HG03354 (cell line): ENCODE data around the gene EEF1AKMT2.
"Not testable (repeated sequence)": the region's sequence is repeated elsewhere in the genome, so short reads cannot be mapped to it uniquely, and the experiment has no call there.

ENCODE experiments used
- ATAC-seq: cut with Tn5 transposase; IDR thresholded peaks from one replicate; pipeline ENCODE4 v1.9.1; 2021; ENCODE audit warnings: mild to moderate bottlenecking; ENCODE audit not compliant: unreplicated experiment, poor library complexity, severe bottlenecking

EEF1AKMT2 gene

GRCh38 chr10:124762281-124762680 is 29.4 kb downstream of the EEF1AKMT2 start:
- no peak for ATAC-seq

GRCh38 chr10:124756156-124756903 is 35.4 kb downstream of the EEF1AKMT2 start:
- ATAC-seq: no peak

- no peak for ATAC-seq
These were observed 36.1 kb downstream of the EEF1AKMT2 start for GRCh38 chr10:124755581-124755980.

GRCh38 chr10:124754227-124754626 is 37.5 kb downstream of the EEF1AKMT2 start:
- no peak for ATAC-seq

DNA sequence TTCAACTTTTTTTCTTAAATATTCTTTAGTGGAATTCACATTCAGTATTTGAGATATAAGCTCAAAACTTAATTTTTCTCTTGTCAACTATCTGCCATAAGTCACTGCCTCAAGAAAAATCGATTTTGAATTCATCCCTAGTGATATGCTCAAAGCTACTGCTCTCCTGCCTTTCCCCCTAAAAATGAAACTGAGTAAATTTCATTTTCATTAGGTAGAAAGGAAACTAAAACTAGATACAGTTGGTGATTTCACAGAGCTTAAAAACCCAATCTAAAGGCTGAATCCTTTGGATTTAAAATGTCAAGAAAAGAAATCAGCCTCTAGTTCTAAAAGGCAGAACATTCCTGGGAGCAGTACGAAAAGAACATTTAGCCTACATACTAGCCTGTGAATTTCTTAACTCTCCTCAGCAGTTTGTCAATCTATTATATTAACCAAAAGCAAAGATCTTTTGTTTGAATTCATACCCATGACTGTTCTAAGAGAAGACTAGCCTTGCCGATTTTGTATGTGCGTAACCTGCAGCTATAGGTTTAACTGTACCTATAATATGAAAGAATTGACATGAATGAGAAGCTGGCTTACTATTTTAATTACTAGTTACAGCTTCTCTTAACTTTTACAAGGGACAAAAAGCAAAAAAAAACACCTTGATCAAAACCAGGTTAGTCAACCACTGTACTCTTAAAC is 42.6 kb downstream of the EEF1AKMT2 start:
- ATAC-seq: peak; percentile 45

GRCh38 chr10:124748166-124748565 is 43.5 kb downstream of the EEF1AKMT2 start:
- no peak for ATAC-seq

GRCh38 chr10:124747745-124748144 is 43.9 kb downstream of the EEF1AKMT2 start:
- ATAC-seq: no peak

GRCh38 chr10:124746992-124747391 is 44.7 kb downstream of the EEF1AKMT2 start:
- no peak for ATAC-seq

DNA sequence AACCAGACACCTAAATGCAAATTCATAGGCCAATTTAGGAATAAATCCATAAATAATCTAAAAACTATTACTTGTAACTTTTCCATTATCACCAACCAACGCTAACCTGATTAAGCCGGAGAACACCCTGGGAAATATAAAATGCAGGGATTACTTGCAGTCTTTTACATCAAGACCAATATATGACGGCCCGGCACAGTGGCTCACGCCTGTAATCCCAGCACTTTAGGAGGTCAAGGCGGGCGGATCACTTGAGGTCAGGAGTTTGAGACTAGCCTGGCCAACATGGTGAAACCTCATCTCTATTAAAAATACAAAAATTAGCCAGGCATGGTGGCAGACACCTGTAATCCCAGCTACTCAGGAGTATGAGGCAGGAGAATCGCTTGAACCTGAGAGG is 45.2 kb downstream of the EEF1AKMT2 start:
- not testable (repeated sequence) for ATAC-seq

GRCh38 chr10:124745673-124746072 is 46.0 kb downstream of the EEF1AKMT2 start:
- ATAC-seq: no peak

DNA sequence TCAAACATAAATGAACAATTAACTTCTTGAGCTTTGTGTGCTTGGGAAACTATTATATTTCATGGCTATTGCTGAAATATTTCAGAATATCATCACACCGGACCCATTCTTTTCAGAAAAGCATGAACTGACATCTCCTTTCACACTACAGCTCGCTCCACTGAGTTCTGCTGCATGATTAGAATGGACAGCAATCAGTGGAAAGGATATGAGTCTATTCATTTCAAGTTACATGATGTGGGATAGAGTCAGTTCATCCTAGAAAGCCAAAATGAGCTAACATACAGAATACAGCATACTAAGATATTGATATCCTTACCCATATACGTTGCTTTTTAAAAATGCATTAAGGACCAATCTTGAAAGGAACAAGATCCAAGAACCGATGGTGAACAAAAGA is 46.4 kb downstream of the EEF1AKMT2 start:
- no peak for ATAC-seq

DNA sequence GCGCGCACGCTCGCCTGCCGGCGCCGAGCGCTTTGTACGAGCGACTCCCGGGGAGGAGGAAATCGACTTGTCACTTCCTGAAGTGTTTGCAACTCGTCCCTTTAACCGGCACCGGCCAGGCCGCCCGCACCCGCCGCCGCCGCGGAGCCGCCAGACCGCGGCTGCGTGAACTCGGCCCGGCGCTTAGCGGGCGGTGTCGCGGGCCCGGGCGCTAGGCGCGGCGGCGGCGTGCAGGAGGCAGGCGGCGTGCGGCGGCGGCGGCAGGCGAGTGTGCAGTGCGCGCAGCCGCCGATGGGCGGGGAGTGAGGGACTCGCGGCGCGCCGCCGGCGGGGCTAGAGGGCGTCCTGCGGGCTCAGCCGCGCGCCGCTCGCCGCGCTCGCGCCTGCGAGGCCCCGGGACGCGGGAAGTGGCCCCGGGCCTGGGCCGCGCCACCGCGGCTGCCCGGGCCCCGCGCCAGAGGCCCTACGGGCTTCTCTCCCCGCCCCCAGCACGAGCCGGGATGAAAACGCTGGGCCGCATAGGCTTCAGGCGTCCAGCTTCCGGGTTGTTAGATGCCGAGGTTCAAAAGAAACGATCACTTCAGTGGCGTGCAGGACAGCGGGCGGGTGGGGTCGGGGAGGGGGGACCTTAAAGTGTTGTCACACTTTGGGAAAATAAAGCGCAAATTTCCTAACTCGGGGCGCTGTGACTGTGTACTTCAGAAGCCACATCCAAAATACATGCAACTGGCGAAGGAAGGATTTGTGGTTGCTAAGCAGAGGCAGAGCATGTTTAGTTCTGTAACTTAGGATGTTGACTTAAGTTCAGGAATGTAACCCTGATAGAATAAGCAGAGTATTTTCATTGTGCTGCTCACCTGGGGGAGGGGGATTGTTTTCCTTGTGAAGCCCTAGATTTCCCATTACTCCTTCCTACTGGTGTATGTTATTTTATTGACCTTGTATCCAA is 47.3 kb downstream of the EEF1AKMT2 start, which contains the start of gene FAM53B:
FAM53B (minus strand) TSS at position 277 of the 949 bp plus-strand sequence. CDS start 37,665 bp downstream, outside the sequence.
- peak; percentile 76 for ATAC-seq

- ATAC-seq: no peak
These were observed 48.2 kb downstream of the EEF1AKMT2 start for GRCh38 chr10:124743191-124744101.

GRCh38 chr10:124742413-124743190 is 49.1 kb downstream of the EEF1AKMT2 start:
- no peak for ATAC-seq

- ATAC-seq: no peak
These were observed 49.7 kb downstream of the EEF1AKMT2 start for GRCh38 chr10:124741922-124742412.

DNA sequence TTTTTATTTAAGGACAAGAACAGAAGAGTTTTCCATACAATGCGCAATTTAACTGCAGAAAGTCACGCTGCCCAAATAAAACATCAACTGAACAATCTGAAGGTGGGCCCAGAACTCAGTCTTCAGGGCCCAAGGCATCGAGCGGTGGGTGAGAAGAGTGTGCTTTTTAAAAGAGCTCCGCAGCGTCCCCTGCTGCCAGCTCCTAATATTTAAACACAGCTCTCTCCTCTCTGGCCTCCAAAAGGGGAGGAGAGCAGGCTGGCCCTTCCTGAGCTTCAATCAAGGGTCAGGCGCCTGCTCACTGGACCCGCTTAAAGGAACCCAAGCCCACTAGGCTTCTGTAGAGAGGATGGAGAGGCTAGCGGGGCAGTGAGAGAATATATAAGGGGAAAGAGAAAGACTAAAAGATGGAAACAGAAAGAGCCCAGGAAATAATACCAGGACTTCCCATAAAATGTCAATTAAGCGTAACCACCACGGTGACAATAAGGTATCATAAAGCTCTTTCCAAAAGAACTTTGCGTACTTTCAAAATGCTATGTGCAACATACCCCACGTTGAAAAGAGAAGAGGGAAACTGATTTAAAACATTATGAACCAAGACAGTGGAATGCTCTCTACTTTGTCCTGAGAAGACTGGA is 50.3 kb downstream of the EEF1AKMT2 start:
- peak; percentile 53 for ATAC-seq

- peak; percentile 23 for ATAC-seq
These were observed 51.1 kb downstream of the EEF1AKMT2 start for GRCh38 chr10:124740369-124741280.
